ENCODE data around the gene PHF2. TPM values are rescaled to one million over a fixed set of nuclear protein-coding genes. Genes with fewer than 3 reads are reported as not detected.

PHF2 gene
- total RNA-seq, 1 donor from 2014 or later: 40.3 TPM

DNA sequence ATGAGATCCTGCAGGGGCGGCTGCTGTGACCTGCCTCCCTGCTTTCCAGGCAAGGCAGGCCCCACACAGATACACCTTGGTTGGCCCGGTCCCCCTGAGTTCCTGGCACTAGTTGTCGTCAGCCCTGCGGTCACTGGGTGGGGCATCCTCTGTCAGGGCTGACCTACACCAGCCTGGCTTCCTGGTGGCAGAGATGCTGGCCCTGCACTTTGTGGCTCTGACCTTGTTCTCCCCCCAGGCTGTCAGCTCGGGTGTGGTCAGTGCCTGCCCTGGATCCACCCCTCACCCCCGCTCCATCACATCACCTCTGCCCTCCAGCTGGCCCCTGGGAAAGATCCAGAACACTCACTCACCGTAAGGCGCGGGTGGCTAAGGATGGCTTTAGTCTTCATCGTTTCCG, 74.1 kb downstream of the PHF2 start:
- peaks cover 27% of the 10 kb centered on the region for H3K36me3 Mint-ChIP-seq (ENCODE audit: unreplicated experiment)
- no peak overlapping the region for H3K27ac Mint-ChIP-seq (ENCODE audit: unreplicated experiment)
- H3K9me3 Mint-ChIP-seq (ENCODE audit: unreplicated experiment): no peaks in the 10 kb centered on the region
- H3K4me3 Mint-ChIP-seq (ENCODE audit: unreplicated experiment): no peak overlapping the region
- H3K27me3 Mint-ChIP-seq (ENCODE audit: unreplicated experiment): no peaks in the 10 kb centered on the region
- TF ChIP-seq CTCF (IDR thresholded peaks at IDR 0.05): no peak
- no peak for DNase-seq (ENCODE audit: extremely low spot score, unreplicated experiment)
- no peaks in the 10 kb centered on the region for H3K4me1 Mint-ChIP-seq (ENCODE audit: unreplicated experiment)

DNA sequence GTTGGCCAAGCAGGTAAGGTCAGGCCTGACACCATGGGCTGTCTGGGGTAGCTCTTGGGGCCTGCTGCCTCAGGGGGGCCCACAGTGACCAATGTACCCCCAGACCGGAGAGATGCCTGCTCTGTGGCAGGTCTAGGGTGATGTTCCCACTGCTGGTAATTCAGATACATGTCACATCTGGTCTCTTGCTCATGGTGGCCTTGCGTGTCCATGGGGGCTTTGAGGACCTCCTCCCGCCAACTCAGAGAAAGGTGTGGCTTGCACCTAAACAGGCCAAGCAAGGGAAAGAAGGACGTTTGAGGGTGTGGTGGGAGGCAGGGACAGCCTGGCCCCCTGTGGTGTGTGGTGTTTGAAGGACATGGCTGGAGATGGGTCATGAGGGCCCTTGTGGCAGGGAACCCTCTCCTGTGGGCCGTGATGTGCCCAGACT, 75.2 kb downstream of the PHF2 start:
- Mint-ChIP-seq H3K27ac (ENCODE audit: unreplicated experiment) (peak overlapping the region; percentile 13), H3K36me3 (ENCODE audit: unreplicated experiment) (peaks cover 26% of the 10 kb centered on the region), H3K27me3 (ENCODE audit: unreplicated experiment) (no peaks in the 10 kb centered on the region), H3K9me3 (ENCODE audit: unreplicated experiment) (no peaks in the 10 kb centered on the region), H3K4me3 (ENCODE audit: unreplicated experiment) (no peak overlapping the region), H3K4me1 (ENCODE audit: unreplicated experiment) (no peaks in the 10 kb centered on the region)
- DNase-seq (ENCODE audit: extremely low spot score, unreplicated experiment): no peak
- no peak for TF ChIP-seq CTCF (IDR thresholded peaks at IDR 0.05)

DNA sequence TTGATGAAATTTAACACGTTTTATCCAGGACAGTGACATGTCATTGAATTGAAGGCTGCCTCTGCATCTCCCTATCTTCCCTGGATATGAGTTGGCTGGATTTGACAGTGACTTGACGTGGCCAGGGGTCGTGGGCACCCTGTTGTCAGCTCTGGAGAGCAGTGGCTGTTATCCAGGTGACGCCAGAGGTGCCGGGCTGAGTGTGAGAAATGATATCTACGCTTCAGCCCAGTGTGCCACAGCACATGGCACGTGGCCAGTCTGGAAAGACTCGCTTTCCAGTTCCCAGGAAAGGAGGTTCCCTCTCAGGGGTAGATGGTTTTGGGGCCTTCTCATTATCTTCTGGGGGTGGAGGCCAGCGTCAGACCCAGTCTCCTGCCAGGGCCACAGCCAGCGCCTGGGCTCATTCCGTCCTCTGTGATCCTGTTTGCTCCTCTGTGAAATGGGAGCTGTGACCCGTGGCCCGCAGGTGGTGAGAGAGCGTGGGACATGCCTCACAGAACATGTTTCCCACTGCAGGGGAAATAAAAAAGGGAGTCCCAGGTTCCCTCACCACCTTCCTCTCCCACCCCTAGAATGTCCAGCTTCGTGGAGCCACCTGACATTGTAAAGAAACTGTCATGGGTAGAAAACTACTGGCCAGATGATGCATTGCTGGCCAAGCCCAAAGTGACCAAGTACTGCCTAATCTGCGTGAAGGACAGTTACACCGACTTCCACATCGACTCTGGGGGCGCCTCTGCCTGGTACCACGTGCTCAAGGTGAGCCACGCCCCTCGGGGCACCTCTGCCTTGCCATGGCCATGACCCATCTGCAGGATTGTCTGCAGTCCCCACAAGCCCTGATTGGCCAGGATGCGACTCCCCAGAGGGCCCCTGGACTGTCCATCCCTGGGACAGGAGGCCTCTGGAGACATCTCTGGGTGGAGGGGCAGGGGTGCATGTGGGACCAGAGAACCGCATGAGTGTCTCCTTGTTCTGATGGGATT, 76.5 kb downstream of the PHF2 start:
- no peak overlapping the region for H3K4me3 Mint-ChIP-seq (ENCODE audit: unreplicated experiment)
- no peaks in the 10 kb centered on the region for H3K27me3 Mint-ChIP-seq (ENCODE audit: unreplicated experiment)
- no peak overlapping the region for H3K27ac Mint-ChIP-seq (ENCODE audit: unreplicated experiment)
- DNase-seq (ENCODE audit: extremely low spot score, unreplicated experiment): no peak
- H3K9me3 Mint-ChIP-seq (ENCODE audit: unreplicated experiment): no peaks in the 10 kb centered on the region
- peaks cover 28% of the 10 kb centered on the region for H3K36me3 Mint-ChIP-seq (ENCODE audit: unreplicated experiment)
- no peaks in the 10 kb centered on the region for H3K4me1 Mint-ChIP-seq (ENCODE audit: unreplicated experiment)
- no peak for TF ChIP-seq CTCF (IDR thresholded peaks at IDR 0.05)

DNA sequence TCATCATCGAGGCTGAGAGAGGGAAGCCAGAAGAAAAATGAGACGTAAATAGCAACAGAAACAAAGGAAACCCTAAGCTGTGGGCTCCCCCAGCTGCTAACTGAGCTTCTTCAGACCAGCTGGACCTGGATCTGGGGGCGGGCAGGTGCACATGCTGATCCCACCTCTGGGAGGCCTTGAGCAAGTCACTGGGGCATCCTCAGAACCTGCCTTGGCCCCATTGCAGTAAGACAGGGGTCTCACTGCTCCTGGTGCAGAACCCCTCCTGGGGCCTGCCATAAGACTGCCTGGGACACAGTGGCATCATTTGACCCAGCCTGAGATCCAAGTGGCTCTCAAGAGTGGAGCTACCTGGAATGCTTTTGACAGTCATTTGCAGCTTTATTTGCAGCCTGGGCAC, 77.4 kb downstream of the PHF2 start:
- no peak for TF ChIP-seq CTCF (IDR thresholded peaks at IDR 0.05)

DNA sequence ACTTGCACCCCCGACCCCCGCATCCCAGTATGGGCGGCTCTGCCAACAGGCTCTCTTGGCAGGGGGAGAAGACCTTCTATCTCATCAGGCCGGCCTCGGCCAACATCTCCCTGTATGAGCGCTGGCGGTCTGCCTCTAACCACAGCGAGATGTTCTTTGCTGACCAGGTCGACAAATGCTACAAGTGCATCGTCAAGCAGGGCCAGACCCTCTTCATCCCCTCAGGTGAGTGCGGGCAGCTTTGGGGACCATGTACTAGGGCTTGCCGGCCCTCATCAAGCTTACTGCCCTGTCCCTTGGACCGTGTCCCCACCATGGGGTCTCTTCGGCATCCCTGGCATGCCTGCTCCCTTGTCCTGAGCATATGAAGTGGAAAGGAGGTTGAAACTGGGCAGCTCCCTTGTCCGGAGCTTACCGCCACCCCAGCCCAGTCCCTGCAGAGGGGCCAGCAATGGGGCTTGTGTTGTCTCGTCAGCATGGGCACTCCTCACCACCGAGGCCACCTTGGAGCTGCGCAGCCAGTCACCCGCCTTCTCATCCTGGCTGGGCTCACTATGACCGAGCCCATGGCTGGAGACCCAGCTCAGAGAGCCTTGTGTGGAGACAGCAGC, 78.1 kb downstream of the PHF2 start:
- no peaks in the 10 kb centered on the region for H3K9me3 Mint-ChIP-seq (ENCODE audit: unreplicated experiment)
- no peak for DNase-seq (ENCODE audit: extremely low spot score, unreplicated experiment)
- no peaks in the 10 kb centered on the region for H3K4me1 Mint-ChIP-seq (ENCODE audit: unreplicated experiment)
- H3K27me3 Mint-ChIP-seq (ENCODE audit: unreplicated experiment): no peaks in the 10 kb centered on the region
- H3K36me3 Mint-ChIP-seq (ENCODE audit: unreplicated experiment): peaks cover 30% of the 10 kb centered on the region
- no peak for TF ChIP-seq CTCF (IDR thresholded peaks at IDR 0.05)
- H3K27ac Mint-ChIP-seq (ENCODE audit: unreplicated experiment): no peak overlapping the region
- H3K4me3 Mint-ChIP-seq (ENCODE audit: unreplicated experiment): no peak overlapping the region

More for the DNA sequence above, 77.4 kb downstream of the PHF2 start:
- DNase-seq (ENCODE audit: extremely low spot score, unreplicated experiment): no peak
- Mint-ChIP-seq H3K9me3 (ENCODE audit: unreplicated experiment) (no peaks in the 10 kb centered on the region), H3K27ac (ENCODE audit: unreplicated experiment) (no peak overlapping the region), H3K4me3 (ENCODE audit: unreplicated experiment) (no peak overlapping the region), H3K27me3 (ENCODE audit: unreplicated experiment) (no peaks in the 10 kb centered on the region), H3K36me3 (ENCODE audit: unreplicated experiment) (peaks cover 30% of the 10 kb centered on the region), H3K4me1 (ENCODE audit: unreplicated experiment) (no peaks in the 10 kb centered on the region)

Measured in osteocyte (in vitro differentiated cells).